ENCODE measurements around the gene E2F2.

Gene E2F2

GRCh38 chr1:23570001-23570691 is 39.1 kb upstream of the E2F2 start:
- no peak for FAIRE-seq

GRCh38 chr1:23568608-23569383 is 37.8 kb upstream of the E2F2 start:
- no peak for TF ChIP-seq POLR2AphosphoS5 (IDR thresholded peaks at IDR 0.05; ENCODE audit: low read depth, low read length)
- DNase-seq (ENCODE audit: insufficient read length) = no peak

More at GRCh38 chr1:23570001-23570691, 39.1 kb upstream of the E2F2 start:
- DNase-seq (ENCODE audit: insufficient read length) = no peak
- no peak for TF ChIP-seq POLR2AphosphoS5 (IDR thresholded peaks at IDR 0.05; ENCODE audit: low read depth, low read length)
- TF ChIP-seq POLR2A (IDR thresholded peaks at IDR 0.05; ENCODE audit: low read depth, low read length) = no peak
- TF ChIP-seq TAF1 (IDR thresholded peaks at IDR 0.05; ENCODE audit: borderline replicate concordance, low read depth, low read length) = no peak

GRCh38 chr1:23567996-23568607 is 37.1 kb upstream of the E2F2 start:
- TF ChIP-seq POLR2AphosphoS5 (IDR thresholded peaks at IDR 0.05; ENCODE audit: low read depth, low read length) (no peak), TAF1 (IDR thresholded peaks at IDR 0.05; ENCODE audit: borderline replicate concordance, low read depth, low read length) (no peak), POLR2A (IDR thresholded peaks at IDR 0.05; ENCODE audit: low read depth, low read length) (no peak)
- DNase-seq (ENCODE audit: insufficient read length) (no peak), FAIRE-seq (no peak)

More at GRCh38 chr1:23568608-23569383, 37.8 kb upstream of the E2F2 start:
- FAIRE-seq = no peak

GRCh38 chr1:23567629-23567995 is 36.6 kb upstream of the E2F2 start:
- DNase-seq (ENCODE audit: insufficient read length) = no peak
- TF ChIP-seq TAF1 (IDR thresholded peaks at IDR 0.05; ENCODE audit: borderline replicate concordance, low read depth, low read length) (no peak), POLR2A (IDR thresholded peaks at IDR 0.05; ENCODE audit: low read depth, low read length) (no peak), POLR2AphosphoS5 (IDR thresholded peaks at IDR 0.05; ENCODE audit: low read depth, low read length) (no peak)
- FAIRE-seq = no peak

GRCh38 chr1:23566304-23566703 is 35.3 kb upstream of the E2F2 start:
- TF ChIP-seq TAF1 (IDR thresholded peaks at IDR 0.05; ENCODE audit: borderline replicate concordance, low read depth, low read length) (no peak), POLR2A (IDR thresholded peaks at IDR 0.05; ENCODE audit: low read depth, low read length) (no peak), POLR2AphosphoS5 (IDR thresholded peaks at IDR 0.05; ENCODE audit: low read depth, low read length) (no peak)
- no peak for DNase-seq (ENCODE audit: insufficient read length)
- no peak for FAIRE-seq

- TF ChIP-seq POLR2AphosphoS5 (IDR thresholded peaks at IDR 0.05; ENCODE audit: low read depth, low read length) = no peak
- no peak for TF ChIP-seq POLR2A (IDR thresholded peaks at IDR 0.05; ENCODE audit: low read depth, low read length)
- TF ChIP-seq TAF1 (IDR thresholded peaks at IDR 0.05; ENCODE audit: borderline replicate concordance, low read depth, low read length) = no peak
- DNase-seq (ENCODE audit: insufficient read length) (no peak), FAIRE-seq (no peak)
Measured at GRCh38 chr1:23565776-23566175, 34.7 kb upstream of the E2F2 start.

- DNase-seq (ENCODE audit: insufficient read length) = no peak
- TF ChIP-seq POLR2A (IDR thresholded peaks at IDR 0.05; ENCODE audit: low read depth, low read length) (no peak), POLR2AphosphoS5 (IDR thresholded peaks at IDR 0.05; ENCODE audit: low read depth, low read length) (no peak), TAF1 (IDR thresholded peaks at IDR 0.05; ENCODE audit: borderline replicate concordance, low read depth, low read length) (no peak)
- FAIRE-seq = no peak
Measured at GRCh38 chr1:23564529-23565122, 33.6 kb upstream of the E2F2 start.

GRCh38 chr1:23563755-23564374 is 32.8 kb upstream of the E2F2 start:
- no peak for DNase-seq (ENCODE audit: insufficient read length)
- FAIRE-seq = no peak
- no peak for TF ChIP-seq TAF1 (IDR thresholded peaks at IDR 0.05; ENCODE audit: borderline replicate concordance, low read depth, low read length)
- TF ChIP-seq POLR2A (IDR thresholded peaks at IDR 0.05; ENCODE audit: low read depth, low read length) = no peak
- no peak for TF ChIP-seq POLR2AphosphoS5 (IDR thresholded peaks at IDR 0.05; ENCODE audit: low read depth, low read length)

- no peak for DNase-seq (ENCODE audit: insufficient read length)
Measured at GRCh38 chr1:23563003-23563402, 32.0 kb upstream of the E2F2 start.

GRCh38 chr1:23562137-23562876 is 31.3 kb upstream of the E2F2 start:
- FAIRE-seq (no peak), DNase-seq (ENCODE audit: insufficient read length) (no peak)
- TF ChIP-seq POLR2AphosphoS5 (IDR thresholded peaks at IDR 0.05; ENCODE audit: low read depth, low read length) (no peak), TAF1 (IDR thresholded peaks at IDR 0.05; ENCODE audit: borderline replicate concordance, low read depth, low read length) (no peak), POLR2A (IDR thresholded peaks at IDR 0.05; ENCODE audit: low read depth, low read length) (no peak)

More at GRCh38 chr1:23563003-23563402, 32.0 kb upstream of the E2F2 start:
- TF ChIP-seq TAF1 (IDR thresholded peaks at IDR 0.05; ENCODE audit: borderline replicate concordance, low read depth, low read length) = no peak
- no peak for TF ChIP-seq POLR2AphosphoS5 (IDR thresholded peaks at IDR 0.05; ENCODE audit: low read depth, low read length)
- no peak for TF ChIP-seq POLR2A (IDR thresholded peaks at IDR 0.05; ENCODE audit: low read depth, low read length)
- no peak for FAIRE-seq

GRCh38 chr1:23561813-23562100 is 30.7 kb upstream of the E2F2 start:
- FAIRE-seq (no peak), DNase-seq (ENCODE audit: insufficient read length) (no peak)
- no peak for TF ChIP-seq POLR2A (IDR thresholded peaks at IDR 0.05; ENCODE audit: low read depth, low read length)
- no peak for TF ChIP-seq TAF1 (IDR thresholded peaks at IDR 0.05; ENCODE audit: borderline replicate concordance, low read depth, low read length)
- no peak for TF ChIP-seq POLR2AphosphoS5 (IDR thresholded peaks at IDR 0.05; ENCODE audit: low read depth, low read length)
